CD14-positive monocyte (primary cell): ENCODE measurements around the gene RNF111. TPM values are rescaled to one million over a fixed set of nuclear protein-coding genes. Genes with fewer than 3 reads are reported as not detected.

Experiments
- DNase-seq, 3 donors: peaks; one replicate each; pipeline ENCODE4 v3.0.0-alpha.2; 2011 to 2022
- H2AFZ ChIP-seq: 2 replicates; pipeline ENCODE4 v1.6.0; 2012; ENCODE audit warnings: mild to moderate bottlenecking, low read depth, low read length, inconsistent platforms; ENCODE audit not compliant: insufficient read depth, poor library complexity, severe bottlenecking
- H3K27ac ChIP-seq, 2 donors: 1 replicate in 1 of 2; 2 replicates in 1 of 2; pipeline ENCODE4 v1.5.1; 2012 to 2013; ENCODE audit warnings: low read length in 2 of 2, control low read depth in 1 of 2, inconsistent platforms in 1 of 2, low read depth in 1 of 2, mild to moderate bottlenecking in 1 of 2
- H3K27me3 ChIP-seq, 2 donors: one replicate each; pipeline versions ENCODE4 v1.6.0 to v1.6.1; 2011 to 2013; ENCODE audit warnings: low read length in 2 of 2; ENCODE audit not compliant: control insufficient read depth in 2 of 2, insufficient read depth in 2 of 2
- H3K36me3 ChIP-seq, 2 donors: replicated peaks in 1 of 2; 1 replicate in 1 of 2; 2 replicates in 1 of 2; pipeline versions ENCODE4 v1.5.1 to v1.6.1; 2012 to 2013; ENCODE audit warnings: low read length in 2 of 2, control low read depth in 1 of 2, inconsistent platforms in 1 of 2, mild to moderate bottlenecking in 1 of 2; ENCODE audit not compliant: insufficient read depth in 2 of 2, control insufficient read depth in 1 of 2
- H3K4me1 ChIP-seq, 2 donors: 1 replicate in 1 of 2; 2 replicates in 1 of 2; pipeline versions ENCODE4 v1.5.1 to v1.6.1; 2012 to 2013; ENCODE audit warnings: low read length in 2 of 2, control low read depth in 1 of 2, inconsistent platforms in 1 of 2, mild to moderate bottlenecking in 1 of 2, moderate library complexity in 1 of 2; ENCODE audit not compliant: insufficient read depth in 2 of 2, control insufficient read depth in 1 of 2
- H3K4me2 ChIP-seq: replicated peaks from 2 replicates; pipeline ENCODE3; 2012; ENCODE audit warnings: low read length, moderate library complexity, mild to moderate bottlenecking; ENCODE audit not compliant: poor library complexity, severe bottlenecking; ENCODE audit errors: extremely low read depth
- H3K4me3 ChIP-seq, 3 experiments: fragments of 200-600 bp in 1 of 3; sonication (generic) in 1 of 3; replicated peaks in 1 of 3; 1 replicate in 2 of 3; 2 replicates in 1 of 3; pipeline ENCODE4 v1.5.1; 2011 to 2013; ENCODE audit warnings: low read length in 3 of 3, mild to moderate bottlenecking in 3 of 3, control low read depth in 2 of 3, low read depth in 2 of 3, inconsistent platforms in 1 of 3, moderate library complexity in 1 of 3
- H3K79me2 ChIP-seq: 2 replicates; pipeline ENCODE4 v1.6.0; 2012; ENCODE audit warnings: mild to moderate bottlenecking, control low read depth, inconsistent platforms, low read length, moderate library complexity; ENCODE audit not compliant: insufficient read depth
- H3K9ac ChIP-seq: 2 replicates; pipeline ENCODE4 v1.6.0; 2017; ENCODE audit warnings: low read length, mild to moderate bottlenecking; ENCODE audit not compliant: insufficient read depth, poor library complexity, severe bottlenecking
- H3K9me3 ChIP-seq, 2 donors: replicated peaks in 1 of 2; 1 replicate in 1 of 2; 2 replicates in 1 of 2; pipeline versions ENCODE4 v1.5.1 to v1.6.1; 2012 to 2013; ENCODE audit warnings: low read length in 2 of 2, control low read depth in 1 of 2; ENCODE audit not compliant: control insufficient read depth in 1 of 2, insufficient read depth in 1 of 2
- H4K20me1 ChIP-seq: 2 replicates; pipeline ENCODE4 v1.6.0; 2012; ENCODE audit warnings: mild to moderate bottlenecking, low read length, control low read depth, moderate library complexity; ENCODE audit not compliant: insufficient read depth
- H3K27ac Mint-ChIP-seq, 7 donors: one replicate each; pipeline ENCODE4 v1.8.0; 2020; ENCODE audit warnings: mild to moderate bottlenecking in 7 of 7, mixed read lengths in 7 of 7, moderate library complexity in 6 of 7, inconsistent platforms in 2 of 7
- H3K27me3 Mint-ChIP-seq, 3 donors: one replicate each; pipeline ENCODE4 v1.8.0; 2021 to 2022; ENCODE audit warnings: low read depth in 3 of 3, mild to moderate bottlenecking in 3 of 3, mixed read lengths in 3 of 3, moderate library complexity in 3 of 3, inconsistent platforms in 1 of 3
- H3K36me3 Mint-ChIP-seq, 2 donors: one replicate each; pipeline ENCODE4 v1.8.0; 2020; ENCODE audit warnings: mixed read lengths in 2 of 2, inconsistent platforms in 1 of 2, mild to moderate bottlenecking in 1 of 2
- H3K4me1 Mint-ChIP-seq: one replicate; pipeline ENCODE4 v1.8.0; 2020; ENCODE audit warnings: mild to moderate bottlenecking, mixed read lengths
- H3K4me3 Mint-ChIP-seq, 2 donors: one replicate each; pipeline ENCODE4 v1.8.0; 2020; ENCODE audit warnings: mild to moderate bottlenecking in 2 of 2, mixed read lengths in 2 of 2, moderate library complexity in 1 of 2
- H3K9me3 Mint-ChIP-seq, 7 donors: one replicate each; pipeline ENCODE4 v1.8.0; 2020 to 2022; ENCODE audit warnings: mixed read lengths in 7 of 7, mild to moderate bottlenecking in 6 of 7, moderate library complexity in 6 of 7, inconsistent platforms in 2 of 7
- CTCF ChIP-seq: fragments of 200-600 bp; IDR thresholded peaks from one replicate; pipeline ENCODE4 v1.8.0; 2022; ENCODE audit warnings: antibody characterized with exemption, mild to moderate bottlenecking
- WGBS: methylation state at CpG from one replicate; pipeline ENCODE4 v1.1.5; 2013; ENCODE audit warnings: missing lambda C conversion rate; ENCODE audit not compliant: insufficient coverage; 5-methylcytosine and 5-hydroxymethylcytosine counted together
- intact Hi-C, 2 donors: fragments of 100-400 bp; cut with micrococcal nuclease; formaldehyde crosslinking; loops; one replicate each; pipeline versions ENCODE4 v1.15.0 to v1.15.1; 2023
- polyA plus RNA-seq, 3 donors: library from polyadenylated mRNA; depleted of rRNA in 1 of 3; unstranded in 2 of 3; stranded (reverse) in 1 of 3; fragments of 300-500 nt in 2 of 3; fragments of >200 nt in 1 of 3; fragmentation: Illumina TruSeq in 2 of 3; gene quantifications; 1 replicate in 2 of 3; 2 replicates in 1 of 3; pipeline ENCODE4 v1.2.3, GENCODE V29; 2012 to 2021

RNF111 gene
- polyA plus RNA-seq, 3 donors = 10.2 to 28.0 (median 18.2) TPM

- Histone ChIP-seq H3K9me3 (no peaks in the 10 kb centered on the region), H3K9ac (no peak overlapping the region), H4K20me1 (no peaks in the 10 kb centered on the region), H3K4me2 (no peak overlapping the region), H3K27ac (peak overlapping the region in 1 of 2 donors; percentile 32), H2AFZ (no peak overlapping the region), H3K4me1 (no peaks in the 10 kb centered on the region), H3K36me3 (peaks cover 65 to 92% of the 10 kb centered on the region in 2 donors), H3K4me3 (no peak overlapping the region), H3K79me2 (no peaks in the 10 kb centered on the region), H3K27me3 (no peaks in the 10 kb centered on the region)
- H3K9me3 Mint-ChIP-seq = peaks cover 0 to 2% (median 0%) of the 10 kb centered on the region in 7 donors
- peaks cover 0 to 1% (median 0%) of the 10 kb centered on the region in 3 donors for H3K27me3 Mint-ChIP-seq
- no peak for DNase-seq
- no peaks in the 10 kb centered on the region for H3K4me1 Mint-ChIP-seq
- no peak overlapping the region for H3K4me3 Mint-ChIP-seq
- 89% methylated on average over 1 of the region's 2 CpGs for WGBS
- peaks cover 72 to 95% of the 10 kb centered on the region in 2 donors for H3K36me3 Mint-ChIP-seq
- H3K27ac Mint-ChIP-seq = peak overlapping the region in 4 of 7 donors; percentile 46 to 65 (median 60)
- TF ChIP-seq CTCF = no peak
- intact Hi-C loops = no loop called here
Observed at GRCh38 chr15:59137566-59137965, 150.1 kb downstream of the RNF111 start.

DNA sequence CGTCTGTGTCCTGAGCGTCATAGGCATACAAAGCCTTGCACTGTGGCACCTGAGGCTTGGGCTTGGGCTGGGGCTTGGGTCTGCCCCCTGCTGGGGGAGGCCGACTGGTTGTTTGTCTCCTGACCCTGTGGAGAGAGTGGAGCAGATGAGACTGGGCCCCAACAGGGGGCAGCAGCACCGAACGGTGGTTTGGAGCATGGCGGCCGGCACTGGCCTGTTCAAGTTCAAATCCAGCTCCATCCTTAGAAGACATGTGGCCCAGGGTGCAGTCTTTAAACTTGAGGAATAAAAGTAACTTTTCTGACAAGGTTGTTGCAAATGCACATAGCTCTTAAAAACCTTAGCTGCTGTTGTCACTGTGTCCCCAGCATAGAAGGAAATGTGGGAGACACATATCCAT, 150.8 kb downstream of the RNF111 start:
- TF ChIP-seq CTCF = peak; percentile 55
- no peak overlapping the region for H2AFZ ChIP-seq
- peak overlapping the region in 2 of 7 donors; percentile 22 to 65 for H3K27ac Mint-ChIP-seq

More for the DNA sequence above, 150.8 kb downstream of the RNF111 start:
- H3K27ac ChIP-seq = peak overlapping the region in 1 of 2 donors; percentile 20
- H3K9me3 Mint-ChIP-seq = peaks cover 0 to 2% (median 0%) of the 10 kb centered on the region in 7 donors
- H3K9ac ChIP-seq = no peak overlapping the region
- H3K79me2 ChIP-seq = no peaks in the 10 kb centered on the region
- H3K27me3 ChIP-seq = no peaks in the 10 kb centered on the region
- WGBS = 60% methylated on average over 7 of the region's 7 CpGs
- peaks cover 70 to 92% of the 10 kb centered on the region in 2 donors for H3K36me3 ChIP-seq
- no peaks in the 10 kb centered on the region for H4K20me1 ChIP-seq
- H3K9me3 ChIP-seq = no peaks in the 10 kb centered on the region
- no peak overlapping the region for H3K4me3 ChIP-seq
- H3K27me3 Mint-ChIP-seq = peaks cover 0 to 1% (median 0%) of the 10 kb centered on the region in 3 donors
- H3K36me3 Mint-ChIP-seq = peaks cover 70 to 95% of the 10 kb centered on the region in 2 donors
- no peaks in the 10 kb centered on the region for H3K4me1 ChIP-seq
- no peaks in the 10 kb centered on the region for H3K4me1 Mint-ChIP-seq
- no peak overlapping the region for H3K4me3 Mint-ChIP-seq
- DNase-seq = peak; percentile 36 to 46 (median 37)
- no peak overlapping the region for H3K4me2 ChIP-seq
- intact Hi-C loops = no loop called here
